WI38 (cell line): ENCODE measurements around the gene KRT4.

Experiments used
- H3K4me3 ChIP-seq: 2 replicates; pipeline ENCODE4 v1.5.1; 2011; ENCODE audit warnings: low read depth, mild to moderate bottlenecking, control low read depth, low read length
- TF ChIP-seq, protein P1 (sequence below): IDR thresholded peaks from 2 replicates; pipeline ENCODE4 v1.5.1; 2012; ENCODE audit warnings: low read depth, mild to moderate bottlenecking, control low read depth, low read length

Gene KRT4

GRCh38 chr12:52805000-52805399, 8.9 kb downstream of the KRT4 start:
- no peak overlapping the region for H3K4me3 ChIP-seq

GRCh38 chr12:52802442-52802841, 11.5 kb downstream of the KRT4 start:
- TF ChIP-seq, protein P1, sequence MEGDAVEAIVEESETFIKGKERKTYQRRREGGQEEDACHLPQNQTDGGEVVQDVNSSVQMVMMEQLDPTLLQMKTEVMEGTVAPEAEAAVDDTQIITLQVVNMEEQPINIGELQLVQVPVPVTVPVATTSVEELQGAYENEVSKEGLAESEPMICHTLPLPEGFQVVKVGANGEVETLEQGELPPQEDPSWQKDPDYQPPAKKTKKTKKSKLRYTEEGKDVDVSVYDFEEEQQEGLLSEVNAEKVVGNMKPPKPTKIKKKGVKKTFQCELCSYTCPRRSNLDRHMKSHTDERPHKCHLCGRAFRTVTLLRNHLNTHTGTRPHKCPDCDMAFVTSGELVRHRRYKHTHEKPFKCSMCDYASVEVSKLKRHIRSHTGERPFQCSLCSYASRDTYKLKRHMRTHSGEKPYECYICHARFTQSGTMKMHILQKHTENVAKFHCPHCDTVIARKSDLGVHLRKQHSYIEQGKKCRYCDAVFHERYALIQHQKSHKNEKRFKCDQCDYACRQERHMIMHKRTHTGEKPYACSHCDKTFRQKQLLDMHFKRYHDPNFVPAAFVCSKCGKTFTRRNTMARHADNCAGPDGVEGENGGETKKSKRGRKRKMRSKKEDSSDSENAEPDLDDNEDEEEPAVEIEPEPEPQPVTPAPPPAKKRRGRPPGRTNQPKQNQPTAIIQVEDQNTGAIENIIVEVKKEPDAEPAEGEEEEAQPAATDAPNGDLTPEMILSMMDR, result no peak
- H3K4me3 ChIP-seq, result no peak overlapping the region

More at GRCh38 chr12:52805000-52805399, 8.9 kb downstream of the KRT4 start:
- TF ChIP-seq, protein P1, result no peak

- TF ChIP-seq, protein P1, result no peak
- no peak overlapping the region for H3K4me3 ChIP-seq
Observed at GRCh38 chr12:52801773-52802172, 12.1 kb downstream of the KRT4 start.

DNA sequence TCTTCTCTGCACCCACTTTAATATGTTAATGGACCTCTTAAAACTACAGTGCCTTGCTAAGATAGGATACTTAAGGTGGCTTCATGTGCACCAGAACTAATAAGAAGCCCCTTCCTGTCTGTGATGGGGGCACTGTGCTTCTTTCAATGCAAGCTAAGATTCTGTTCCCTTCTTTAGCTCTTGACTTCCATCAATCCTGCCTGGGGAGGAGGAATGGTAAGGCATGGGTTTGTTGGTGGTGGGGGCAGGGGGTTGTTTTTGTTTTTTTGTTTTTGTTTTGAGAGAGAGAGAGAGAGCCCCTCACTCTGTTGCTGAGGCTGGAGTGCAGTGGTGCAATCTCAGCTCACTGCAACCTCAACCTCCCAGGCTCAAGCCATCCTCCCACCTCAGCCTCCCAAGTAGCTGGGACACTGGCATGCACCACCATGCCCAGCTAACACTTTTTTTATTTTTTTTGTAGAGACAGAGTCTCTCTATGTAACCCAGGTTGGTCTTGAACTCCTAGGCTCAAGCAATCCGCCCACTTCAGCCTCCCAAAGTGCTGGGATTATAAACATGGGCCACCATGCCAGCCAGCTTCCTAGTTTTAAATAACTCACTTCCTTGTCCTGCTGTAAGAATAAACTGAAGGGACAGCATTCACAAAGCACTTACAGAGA, 13.5 kb downstream of the KRT4 start:
- no peak overlapping the region for H3K4me3 ChIP-seq
- TF ChIP-seq, protein P1, result no peak

DNA sequence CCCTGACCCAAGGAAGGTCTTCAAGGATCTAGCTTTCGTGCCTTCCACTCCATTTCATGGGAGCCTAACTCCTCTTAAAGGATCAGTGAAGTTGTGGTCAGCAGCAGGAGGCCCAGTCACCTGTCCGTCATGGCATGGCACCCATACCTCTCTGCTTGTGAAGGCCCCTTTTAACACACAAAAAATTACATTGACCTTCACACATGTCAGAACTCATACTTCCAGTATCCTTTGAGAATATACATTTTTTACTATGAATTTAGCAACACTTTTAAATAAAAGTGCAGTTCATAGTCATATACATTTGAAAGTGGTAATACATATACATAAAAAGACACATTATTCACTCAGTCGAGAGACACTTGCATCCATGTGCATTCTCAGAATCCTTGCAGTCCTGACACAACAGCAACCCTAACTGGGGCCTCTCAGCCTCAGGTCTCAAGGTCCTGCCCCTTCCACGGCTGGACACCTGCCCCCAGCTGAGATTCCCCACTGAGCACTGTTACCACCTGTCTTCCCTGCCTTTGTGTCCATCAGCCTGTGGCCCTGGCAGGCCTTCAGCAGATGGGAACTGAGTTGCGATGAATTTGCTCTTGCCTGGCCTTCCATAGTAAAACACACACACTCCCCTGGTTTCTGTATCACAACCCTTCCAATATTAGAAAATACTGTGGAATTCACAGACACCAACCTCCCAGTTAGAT, 14.3 kb downstream of the KRT4 start:
- H3K4me3 ChIP-seq, result no peak overlapping the region
- TF ChIP-seq, protein P1, result no peak

GRCh38 chr12:52798671-52799504, 15.0 kb downstream of the KRT4 start:
- TF ChIP-seq, protein P1, result no peak

More at GRCh38 chr12:52798671-52799504, 15.0 kb downstream of the KRT4 start:
- no peak overlapping the region for H3K4me3 ChIP-seq
